K562 (cell line): ENCODE results near the gene EVI5. TPM values are rescaled to one million over a fixed set of nuclear protein-coding genes. Genes with fewer than 3 reads are reported as not detected.
A peak's percentile ranks its signal among the peaks of the same experiment; 100 is the strongest.

Experiments used
- CBFA2T3 ChIP-seq: fragments of 450-650 bp; IDR thresholded peaks from 2 replicates; pipeline ENCODE4 v1.6.1; 2017
- CLOCK ChIP-seq: fragments of 250-450 bp; sonication (Bioruptor Pico); IDR thresholded peaks from 2 replicates; pipeline ENCODE4 v1.4.0; 2020; ENCODE audit warnings: mild to moderate bottlenecking, moderate library complexity, borderline replicate concordance
- ETV6 ChIP-seq, 3 experiments: fragments of 150-350 bp in 1 of 3; sonication (generic) in 1 of 3; formaldehyde crosslinking in 1 of 3; IDR thresholded peaks; 2 replicates each; pipeline versions ENCODE4 v1.6.1 to v1.8.0; 2014 to 2022; ENCODE audit warnings: borderline replicate concordance in 2 of 3, low read depth in 2 of 3, antibody characterized with exemption in 1 of 3, low read length in 1 of 3, mild to moderate bottlenecking in 1 of 3, missing genetic modification reagents in 1 of 3
- FOXA1 ChIP-seq: fragments of 450-650 bp; IDR thresholded peaks from 2 replicates; pipeline ENCODE4 v1.6.1; 2016; ENCODE audit warnings: mild to moderate bottlenecking, borderline replicate concordance
- GTF2F1 ChIP-seq: IDR thresholded peaks from 2 replicates; pipeline ENCODE4 v1.6.1; 2011; ENCODE audit warnings: low read depth, low read length, improper control_type of control experiment
- MED1 ChIP-seq: sonication (generic); formaldehyde crosslinking; IDR thresholded peaks from 2 replicates; pipeline ENCODE4 v1.8.1; 2023; ENCODE audit warnings: missing genetic modification reagents, borderline replicate concordance
- PHF21A ChIP-seq: fragments of 450-650 bp; IDR thresholded peaks from 2 replicates; pipeline ENCODE4 v1.6.1; 2017; ENCODE audit warnings: low read depth, borderline replicate concordance
- PHTF2 ChIP-seq: fragments of 250-450 bp; sonication (Bioruptor Pico); IDR thresholded peaks from 2 replicates; pipeline ENCODE4 v1.5.0; 2021; ENCODE audit warnings: mild to moderate bottlenecking
- TAF15 ChIP-seq: fragments of 200-400 bp; formaldehyde crosslinking; IDR thresholded peaks from 2 replicates; pipeline ENCODE4 v1.6.1; 2017; ENCODE audit warnings: mild to moderate bottlenecking, low read depth, low read length, moderate library complexity
- TRIM24 ChIP-seq, 2 experiments: fragments of 450-650 bp; IDR thresholded peaks; 2 replicates each; pipeline ENCODE4 v1.6.1; 2016
- ZBTB33 ChIP-seq: sonication (generic); formaldehyde crosslinking; IDR thresholded peaks from 2 replicates; pipeline ENCODE4 v1.8.1; 2023; ENCODE audit warnings: mild to moderate bottlenecking, missing genetic modification reagents
- ZFPM2 ChIP-seq: fragments of 250-450 bp; sonication (Bioruptor Pico); IDR thresholded peaks from 2 replicates; pipeline ENCODE4 v1.5.1; 2022; ENCODE audit warnings: mild to moderate bottlenecking
- polyA plus RNA-seq, 8 experiments: library from polyadenylated mRNA; depleted of rRNA in 4 of 8; stranded (reverse) in 5 of 8; unstranded in 3 of 8; fragments of >200 nt; fragmentation: Nextera tagmentation in 2 of 8; fragmentation: Illumina TruSeq in 1 of 8; extraction: Ambion mirVana in 2 of 8; extraction: Trizol in 1 of 8; gene quantifications; 2 replicates each; pipeline versions ENCODE4 v1.2.1 to v1.2.3, GENCODE V29; 2011 to 2014; ENCODE audit warnings: inconsistent platforms in 1 of 8, missing spikeins in 1 of 8
- total RNA-seq, 7 experiments: library from RNA; depleted of rRNA in 6 of 7; stranded (reverse); fragments of >200 nt in 6 of 7; fragmentation: Illumina TruSeq in 2 of 7; extraction: Trizol in 2 of 7; gene quantifications; 2 replicates each; pipeline versions ENCODE4 v1.2.1 to v1.2.3, GENCODE V29; 2011 to 2021; ENCODE audit warnings: low replicate concordance in 1 of 7
- TF ChIP-seq, protein P1 (sequence below), 2 experiments: IDR thresholded peaks in 1 of 2; conservative IDR thresholded peaks in 1 of 2; 2 replicates each; pipeline ENCODE4 v1.6.1; 2016; ENCODE audit warnings: low read depth in 2 of 2, mild to moderate bottlenecking in 1 of 2, missing compliant biosample characterization in 1 of 2, missing genetic modification characterization in 1 of 2, moderate library complexity in 1 of 2
- TF ChIP-seq, protein P2 (sequence below), 3 experiments: fragments of 200-800 bp in 1 of 3; sonication (Bioruptor generic) in 1 of 3; sonication (generic) in 1 of 3; formaldehyde crosslinking in 1 of 3; IDR thresholded peaks; 2 replicates each; pipeline versions ENCODE4 v1.6.1 to v1.8.0; 2016 to 2022; ENCODE audit warnings: mild to moderate bottlenecking in 2 of 3, missing compliant biosample characterization in 2 of 3, missing genetic modification characterization in 2 of 3, missing genetic modification reagents in 1 of 3

EVI5 gene
- total and polyA plus RNA-seq, 9 of the 15 experiments (the other 6 are each of a cell fraction or from before 2014, with no cell fraction given) = 1.7 to 50.1 (median 13.7) TPM

GRCh38 chr1:92792340-92792782, 7.5 kb upstream of the EVI5 start (continued):
- TF ChIP-seq ETV6 (IDR thresholded peaks at IDR 0.05; ENCODE audit: borderline replicate concordance in 1 of 2, low read depth in 2 of 2, low read length in 1 of 2) = 0 out of 4 replicates have a peak, but pooled peaks of 1 of the 2 experiments have one; percentile 21
- no peak for TF ChIP-seq ETV6 (CRISPR knock-in tag; IDR thresholded peaks at IDR 0.05; ENCODE audit: borderline replicate concordance)
- TF ChIP-seq CLOCK (CRISPR knock-in tag) = no peak
- no peak for TF ChIP-seq ZFPM2
- no peak for TF ChIP-seq PHF21A
- TF ChIP-seq MED1 = no peak
- TF ChIP-seq, protein P1, sequence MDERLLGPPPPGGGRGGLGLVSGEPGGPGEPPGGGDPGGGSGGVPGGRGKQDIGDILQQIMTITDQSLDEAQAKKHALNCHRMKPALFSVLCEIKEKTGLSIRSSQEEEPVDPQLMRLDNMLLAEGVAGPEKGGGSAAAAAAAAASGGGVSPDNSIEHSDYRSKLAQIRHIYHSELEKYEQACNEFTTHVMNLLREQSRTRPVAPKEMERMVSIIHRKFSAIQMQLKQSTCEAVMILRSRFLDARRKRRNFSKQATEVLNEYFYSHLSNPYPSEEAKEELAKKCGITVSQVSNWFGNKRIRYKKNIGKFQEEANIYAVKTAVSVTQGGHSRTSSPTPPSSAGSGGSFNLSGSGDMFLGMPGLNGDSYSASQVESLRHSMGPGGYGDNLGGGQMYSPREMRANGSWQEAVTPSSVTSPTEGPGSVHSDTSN (CRISPR knock-in tag; IDR thresholded peaks at IDR 0.05; ENCODE audit: low read depth) = no peak
- TF ChIP-seq, protein P1 (tag; conservative IDR thresholded peaks at IDR 0.05; ENCODE audit: low read depth) = 0 out of 2 replicates have a peak, but pooled peaks have one; percentile 11
- no peak for TF ChIP-seq PHTF2 (CRISPR knock-in tag)
- 0 out of 4 replicates have a peak, but pooled peaks have one; percentile 16 to 34 for TF ChIP-seq TRIM24 (IDR thresholded peaks at IDR 0.05)
- no peak for TF ChIP-seq TAF15
- TF ChIP-seq FOXA1 = no peak
- TF ChIP-seq, protein P2, sequence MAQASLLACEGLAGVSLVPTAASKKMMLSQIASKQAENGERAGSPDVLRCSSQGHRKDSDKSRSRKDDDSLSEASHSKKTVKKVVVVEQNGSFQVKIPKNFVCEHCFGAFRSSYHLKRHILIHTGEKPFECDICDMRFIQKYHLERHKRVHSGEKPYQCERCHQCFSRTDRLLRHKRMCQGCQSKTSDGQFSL (CRISPR knock-in tag; IDR thresholded peaks at IDR 0.05) = no peak
- TF ChIP-seq, protein P2 (tag; IDR thresholded peaks at IDR 0.05) = no peak
- TF ChIP-seq CBFA2T3 = 0 out of 2 replicates have a peak, but pooled peaks have one; percentile 4
- TF ChIP-seq GTF2F1 = no peak
- TF ChIP-seq ZBTB33 (CRISPR knock-in tag) = no peak
